CD4-positive, alpha-beta memory T cell (primary cell): Measurements from ENCODE around the gene LRRC4B. TPM values are rescaled to one million over a fixed set of nuclear protein-coding genes. Genes with fewer than 3 reads are reported as not detected.
A peak's percentile ranks its signal among the peaks of the same experiment; 100 is the strongest.
"Not testable (repeated sequence)": the region's sequence is repeated elsewhere in the genome, so short reads cannot be mapped to it uniquely, and the experiment has no call there.

Source experiments
- CTCF ChIA-PET: fragments of 350-600 bp; sonication (Branson Sonifier 250); formaldehyde crosslinking; loops from one replicate; lab custom pipeline; 2021; ENCODE audit warnings: inconsistent platforms; ENCODE audit not compliant: partially characterized antibody; lab: Charles Lee
- POLR2A ChIA-PET: fragments of 350-600 bp; sonication (Branson Sonifier 250); formaldehyde crosslinking; loops from one replicate; lab custom pipeline; 2021; ENCODE audit not compliant: partially characterized antibody; lab: Charles Lee
- DNase-seq, 5 donors: peaks; one replicate each; pipeline versions ENCODE4 v3.0.0 to v3.0.0-alpha.2; 2020 to 2022; ENCODE audit warnings: mixed read lengths in 1 of 5
- H3K27ac ChIP-seq: one replicate; pipeline ENCODE4 v1.7.0; 2013; ENCODE audit warnings: low read depth, low read length
- H3K27me3 ChIP-seq: 2 replicates; pipeline ENCODE4 v1.7.0; 2013; ENCODE audit warnings: mild to moderate bottlenecking, low read length, moderate library complexity; ENCODE audit not compliant: insufficient read depth
- H3K36me3 ChIP-seq: 2 replicates; pipeline ENCODE4 v1.7.0; 2013; ENCODE audit warnings: mild to moderate bottlenecking, low read length, moderate library complexity; ENCODE audit not compliant: insufficient read depth
- H3K4me1 ChIP-seq: 2 replicates; pipeline ENCODE4 v1.7.0; 2013; ENCODE audit warnings: mild to moderate bottlenecking, low read length, moderate library complexity; ENCODE audit not compliant: insufficient read depth
- H3K4me3 ChIP-seq, 2 donors: one replicate each; pipeline ENCODE4 v1.7.0; 2013; ENCODE audit warnings: low read length in 2 of 2, mild to moderate bottlenecking in 1 of 2
- H3K9me3 ChIP-seq, 2 donors: one replicate each; pipeline ENCODE4 v1.7.0; 2013; ENCODE audit warnings: low read length in 2 of 2, control low read depth in 1 of 2; ENCODE audit not compliant: control insufficient read depth in 1 of 2
- H3K27ac Mint-ChIP-seq, 7 donors: one replicate each; pipeline ENCODE4 v1.8.0; 2020 to 2021; ENCODE audit warnings: mixed read lengths in 7 of 7, mild to moderate bottlenecking in 6 of 7, inconsistent platforms in 3 of 7, moderate library complexity in 3 of 7
- H3K27me3 Mint-ChIP-seq, 2 donors: one replicate each; pipeline ENCODE4 v1.8.0; 2020 to 2021; ENCODE audit warnings: mixed read lengths in 2 of 2
- H3K36me3 Mint-ChIP-seq, 2 donors: one replicate each; pipeline ENCODE4 v1.8.0; 2020 to 2021; ENCODE audit warnings: mixed read lengths in 2 of 2, inconsistent platforms in 1 of 2, mild to moderate bottlenecking in 1 of 2
- H3K4me1 Mint-ChIP-seq, 4 donors: one replicate each; pipeline ENCODE4 v1.8.0; 2020 to 2021; ENCODE audit warnings: mixed read lengths in 4 of 4, mild to moderate bottlenecking in 1 of 4
- H3K4me3 Mint-ChIP-seq, 8 donors: one replicate each; pipeline ENCODE4 v1.8.0; 2020 to 2021; ENCODE audit warnings: mixed read lengths in 8 of 8, mild to moderate bottlenecking in 7 of 8, moderate library complexity in 6 of 8, inconsistent platforms in 3 of 8
- H3K9me3 Mint-ChIP-seq, 8 donors: one replicate each; pipeline ENCODE4 v1.8.0; 2020 to 2021; ENCODE audit warnings: mixed read lengths in 8 of 8, mild to moderate bottlenecking in 5 of 8, inconsistent platforms in 3 of 8, moderate library complexity in 1 of 8
- intact Hi-C: fragments of 100-400 bp; cut with micrococcal nuclease; formaldehyde crosslinking; loops from one replicate; pipeline ENCODE4 v1.15.1; 2023
- polyA plus RNA-seq, 2 donors: library from polyadenylated mRNA; unstranded; fragments of 300-500 nt; fragmentation: Illumina TruSeq; gene quantifications; one replicate each; pipeline ENCODE4 v1.2.3, GENCODE V29; 2021
- total RNA-seq, 2 experiments: library from RNA; stranded (reverse); gene quantifications; one replicate each; pipeline ENCODE4 v1.2.3, GENCODE V29; 2021

Gene LRRC4B
- total and polyA plus RNA-seq, 4 experiments from 2014 or later: 0.08 TPM; not detected in 3

- DNase-seq, H3K36me3 ChIP-seq, H3K27me3 ChIP-seq, H3K4me1 Mint-ChIP-seq, H3K4me1 ChIP-seq, POLR2A ChIA-PET, H3K4me3 ChIP-seq, intact Hi-C loops, CTCF ChIA-PET, H3K27ac ChIP-seq, H3K36me3 Mint-ChIP-seq, H3K4me3 Mint-ChIP-seq, H3K9me3 ChIP-seq, H3K9me3 Mint-ChIP-seq, H3K27ac Mint-ChIP-seq: not testable (repeated sequence)
- peaks cover 12 to 14% of the 10 kb centered on the region in 2 donors for H3K27me3 Mint-ChIP-seq
Measured at GRCh38 chr19:50581795-50582660, 13.8 kb upstream of the LRRC4B start.

- H3K9me3 Mint-ChIP-seq: peaks cover 0 to 4% (median 0%) of the 10 kb centered on the region in 8 donors
- intact Hi-C loops: no loop called here
- ChIA-PET CTCF (no interaction called here), POLR2A (no interaction called here)
- no peaks in the 10 kb centered on the region for H3K4me1 Mint-ChIP-seq
- H3K4me1 ChIP-seq: no peaks in the 10 kb centered on the region
- H3K9me3 ChIP-seq: no peaks in the 10 kb centered on the region
- H3K36me3 Mint-ChIP-seq: no peaks in the 10 kb centered on the region
- peaks cover 12 to 13% of the 10 kb centered on the region in 2 donors for H3K27me3 Mint-ChIP-seq
- no peak overlapping the region for H3K4me3 Mint-ChIP-seq
- no peak overlapping the region for H3K27ac Mint-ChIP-seq
- no peaks in the 10 kb centered on the region for H3K36me3 ChIP-seq
- no peaks in the 10 kb centered on the region for H3K27me3 ChIP-seq
- H3K4me3 ChIP-seq: no peak overlapping the region
- DNase-seq: no peak
- H3K27ac ChIP-seq: no peak overlapping the region
Measured at GRCh38 chr19:50580970-50581634, 12.9 kb upstream of the LRRC4B start.

DNA sequence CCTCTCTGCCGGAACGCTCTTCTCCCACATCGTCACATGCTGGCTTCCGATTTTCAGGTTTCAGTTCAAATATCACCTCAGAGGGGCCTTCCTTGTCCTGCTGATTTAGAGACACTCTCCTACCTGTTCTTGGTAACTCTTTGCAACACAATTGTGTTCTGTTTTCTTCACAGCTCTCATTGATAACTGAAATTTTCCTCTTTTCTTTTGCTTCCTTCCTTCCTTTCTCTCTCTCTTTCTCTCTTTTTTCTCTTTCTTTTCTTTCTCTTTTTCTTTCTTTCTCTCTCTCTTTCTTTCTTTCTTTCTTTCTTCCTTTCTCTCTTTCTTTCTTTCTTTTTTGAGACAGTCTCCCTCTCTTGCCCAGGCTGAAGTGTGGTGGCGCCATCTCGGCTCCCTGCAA, 12.0 kb upstream of the LRRC4B start:
- H3K4me3 Mint-ChIP-seq: peak overlapping the region in 1 of 8 donors; percentile 53

DNA sequence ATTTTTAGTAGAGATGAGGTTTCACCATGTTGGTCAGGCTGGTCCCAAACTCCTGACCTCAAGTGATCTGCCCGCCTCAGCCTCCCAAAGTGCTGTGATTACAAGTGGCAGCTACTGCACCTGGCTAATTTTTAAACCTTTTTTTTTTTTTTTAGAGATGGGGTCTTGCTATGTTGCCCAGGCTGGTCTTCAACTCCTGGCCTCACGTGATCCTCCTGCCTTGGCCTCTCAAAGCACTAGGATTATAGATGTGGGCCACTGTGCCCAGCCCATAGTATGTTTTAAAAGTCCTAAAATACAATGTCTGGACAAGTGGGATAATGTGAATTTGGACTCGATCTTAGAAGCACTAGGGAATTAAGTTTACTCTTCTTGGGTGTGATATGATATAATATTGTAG, 8.5 kb upstream of the LRRC4B start:
- H3K9me3 Mint-ChIP-seq, H3K4me3 Mint-ChIP-seq, H3K4me1 Mint-ChIP-seq, CTCF ChIA-PET, POLR2A ChIA-PET, intact Hi-C loops, DNase-seq, H3K27ac ChIP-seq, H3K36me3 ChIP-seq, H3K9me3 ChIP-seq, H3K4me3 ChIP-seq, H3K36me3 Mint-ChIP-seq, H3K4me1 ChIP-seq, H3K27me3 ChIP-seq: not testable (repeated sequence)
- Mint-ChIP-seq H3K27ac (peak overlapping the region in 1 of 7 donors; percentile 37), H3K27me3 (peaks cover 2 to 14% of the 10 kb centered on the region in 2 donors)

More for the DNA sequence above, 12.0 kb upstream of the LRRC4B start:
- Mint-ChIP-seq H3K4me1 (no peaks in the 10 kb centered on the region), H3K9me3 (peaks cover 0 to 4% (median 0%) of the 10 kb centered on the region in 8 donors), H3K27me3 (peaks cover 12 to 15% of the 10 kb centered on the region in 2 donors), H3K36me3 (no peaks in the 10 kb centered on the region), H3K27ac (peak overlapping the region in 1 of 7 donors; percentile 84)
- Histone ChIP-seq H3K4me3 (no peak overlapping the region), H3K9me3 (no peaks in the 10 kb centered on the region), H3K4me1 (no peaks in the 10 kb centered on the region), H3K36me3 (no peaks in the 10 kb centered on the region), H3K27ac (no peak overlapping the region), H3K27me3 (no peaks in the 10 kb centered on the region)
- ChIA-PET POLR2A (no interaction called here), CTCF (no interaction called here)
- intact Hi-C loops: no loop called here
- no peak for DNase-seq

- POLR2A ChIA-PET: no interaction called here
- CTCF ChIA-PET: no interaction called here
- no peak for DNase-seq
Measured at GRCh38 chr19:50573741-50574461, 5.7 kb upstream of the LRRC4B start.

DNA sequence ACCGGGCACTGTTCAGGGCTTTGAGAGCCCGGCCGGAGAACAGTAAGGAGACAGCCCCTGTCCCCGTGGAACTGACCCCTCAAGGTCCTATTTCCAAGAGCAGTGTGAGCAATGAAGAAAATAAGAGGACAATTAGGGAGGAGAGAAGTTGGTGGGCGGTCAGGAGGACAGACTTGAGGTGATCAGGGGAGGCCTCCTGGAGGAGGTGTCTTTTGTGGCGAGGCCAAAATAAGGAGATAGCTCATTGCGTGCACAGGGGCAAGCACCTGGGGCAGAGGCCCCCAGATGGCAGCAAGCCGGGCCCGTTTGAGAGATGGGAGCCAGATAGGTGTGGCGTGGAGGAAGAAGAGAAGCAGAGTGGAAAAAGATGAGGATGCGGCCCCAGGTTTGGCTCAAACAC, 2.8 kb upstream of the LRRC4B start:
- no peak for DNase-seq
- Mint-ChIP-seq H3K27ac (no peak overlapping the region), H3K9me3 (no peaks in the 10 kb centered on the region), H3K4me1 (peaks cover under 1 to 8% (median 4%) of the 10 kb centered on the region in 4 donors), H3K4me3 (no peak overlapping the region), H3K36me3 (no peaks in the 10 kb centered on the region), H3K27me3 (peaks cover 20 to 21% of the 10 kb centered on the region in 2 donors)
- CTCF ChIA-PET: interaction anchor here (2.4 kb wide), 1 partner anchor 14 kb away, joined by 9 read pairs; no protein-coding TSS in a partner anchor
- Histone ChIP-seq H3K4me3 (no peak overlapping the region), H3K9me3 (no peaks in the 10 kb centered on the region), H3K27ac (no peak overlapping the region), H3K4me1 (peaks cover 12% of the 10 kb centered on the region), H3K27me3 (peaks cover 7% of the 10 kb centered on the region), H3K36me3 (no peaks in the 10 kb centered on the region)
- POLR2A ChIA-PET: no interaction called here
- intact Hi-C loops: no loop called here

More at GRCh38 chr19:50573741-50574461, 5.7 kb upstream of the LRRC4B start:
- Mint-ChIP-seq H3K27me3 (peaks cover 15 to 21% of the 10 kb centered on the region in 2 donors), H3K36me3 (no peaks in the 10 kb centered on the region), H3K27ac (no peak overlapping the region), H3K9me3 (peaks cover 0 to 2% (median 0%) of the 10 kb centered on the region in 8 donors), H3K4me3 (no peak overlapping the region), H3K4me1 (no peaks in the 10 kb centered on the region)
- no peaks in the 10 kb centered on the region for H3K27me3 ChIP-seq
- no peak overlapping the region for H3K27ac ChIP-seq
- H3K4me1 ChIP-seq: no peaks in the 10 kb centered on the region
- intact Hi-C loops: no loop called here
- no peak overlapping the region for H3K4me3 ChIP-seq
- H3K36me3 ChIP-seq: no peaks in the 10 kb centered on the region
- H3K9me3 ChIP-seq: no peaks in the 10 kb centered on the region
